Hepatocyte (in vitro differentiated cells): ENCODE measurements around the gene UBXN2A.

Source experiments
- EZH2 ChIP-seq: fragments of 200-600 bp; sonication (generic); IDR thresholded peaks from 2 replicates; pipeline ENCODE4 v1.6.1; 2016; ENCODE audit warnings: antibody characterized with exemption, mild to moderate bottlenecking, borderline replicate concordance
- EZH2phosphoT487 ChIP-seq: fragments of 200-600 bp; sonication (generic); IDR thresholded peaks from one replicate; pipeline ENCODE4 v1.6.1; 2018; ENCODE audit warnings: antibody characterized with exemption, mild to moderate bottlenecking, low read depth, moderate library complexity; ENCODE audit not compliant: unreplicated experiment, severe bottlenecking
- TF ChIP-seq, protein P1 (sequence below): fragments of 200-600 bp; sonication (generic); IDR thresholded peaks from 2 replicates; pipeline ENCODE4 v1.5.1; 2016; ENCODE audit warnings: antibody characterized with exemption, mild to moderate bottlenecking; ENCODE audit not compliant: poor library complexity

DNA sequence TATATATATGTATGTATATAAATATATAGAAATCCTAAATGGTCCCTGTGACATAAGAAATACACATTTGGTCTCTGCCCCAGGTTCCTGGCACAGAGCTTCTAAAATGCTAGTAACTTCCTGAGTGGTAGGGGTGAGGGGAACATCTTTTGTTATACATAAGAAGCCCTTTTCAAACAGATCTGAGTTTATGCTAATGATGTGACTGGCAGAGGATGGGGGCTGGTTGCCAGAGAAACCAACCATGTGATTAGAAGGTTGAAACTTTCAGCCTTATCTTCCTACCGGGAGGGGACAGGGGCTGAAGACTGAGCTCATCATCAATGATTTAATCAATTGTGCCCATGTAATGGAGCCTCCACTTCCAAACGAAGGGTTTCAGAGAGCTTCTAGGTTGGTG lies 86.0 kb downstream of the UBXN2A start:
- TF ChIP-seq, protein P1, sequence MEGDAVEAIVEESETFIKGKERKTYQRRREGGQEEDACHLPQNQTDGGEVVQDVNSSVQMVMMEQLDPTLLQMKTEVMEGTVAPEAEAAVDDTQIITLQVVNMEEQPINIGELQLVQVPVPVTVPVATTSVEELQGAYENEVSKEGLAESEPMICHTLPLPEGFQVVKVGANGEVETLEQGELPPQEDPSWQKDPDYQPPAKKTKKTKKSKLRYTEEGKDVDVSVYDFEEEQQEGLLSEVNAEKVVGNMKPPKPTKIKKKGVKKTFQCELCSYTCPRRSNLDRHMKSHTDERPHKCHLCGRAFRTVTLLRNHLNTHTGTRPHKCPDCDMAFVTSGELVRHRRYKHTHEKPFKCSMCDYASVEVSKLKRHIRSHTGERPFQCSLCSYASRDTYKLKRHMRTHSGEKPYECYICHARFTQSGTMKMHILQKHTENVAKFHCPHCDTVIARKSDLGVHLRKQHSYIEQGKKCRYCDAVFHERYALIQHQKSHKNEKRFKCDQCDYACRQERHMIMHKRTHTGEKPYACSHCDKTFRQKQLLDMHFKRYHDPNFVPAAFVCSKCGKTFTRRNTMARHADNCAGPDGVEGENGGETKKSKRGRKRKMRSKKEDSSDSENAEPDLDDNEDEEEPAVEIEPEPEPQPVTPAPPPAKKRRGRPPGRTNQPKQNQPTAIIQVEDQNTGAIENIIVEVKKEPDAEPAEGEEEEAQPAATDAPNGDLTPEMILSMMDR: no peak
- TF ChIP-seq EZH2 (no peak), EZH2phosphoT487 (no peak)
